ENCODE data around the gene SS18L1.

Gene SS18L1

DNA sequence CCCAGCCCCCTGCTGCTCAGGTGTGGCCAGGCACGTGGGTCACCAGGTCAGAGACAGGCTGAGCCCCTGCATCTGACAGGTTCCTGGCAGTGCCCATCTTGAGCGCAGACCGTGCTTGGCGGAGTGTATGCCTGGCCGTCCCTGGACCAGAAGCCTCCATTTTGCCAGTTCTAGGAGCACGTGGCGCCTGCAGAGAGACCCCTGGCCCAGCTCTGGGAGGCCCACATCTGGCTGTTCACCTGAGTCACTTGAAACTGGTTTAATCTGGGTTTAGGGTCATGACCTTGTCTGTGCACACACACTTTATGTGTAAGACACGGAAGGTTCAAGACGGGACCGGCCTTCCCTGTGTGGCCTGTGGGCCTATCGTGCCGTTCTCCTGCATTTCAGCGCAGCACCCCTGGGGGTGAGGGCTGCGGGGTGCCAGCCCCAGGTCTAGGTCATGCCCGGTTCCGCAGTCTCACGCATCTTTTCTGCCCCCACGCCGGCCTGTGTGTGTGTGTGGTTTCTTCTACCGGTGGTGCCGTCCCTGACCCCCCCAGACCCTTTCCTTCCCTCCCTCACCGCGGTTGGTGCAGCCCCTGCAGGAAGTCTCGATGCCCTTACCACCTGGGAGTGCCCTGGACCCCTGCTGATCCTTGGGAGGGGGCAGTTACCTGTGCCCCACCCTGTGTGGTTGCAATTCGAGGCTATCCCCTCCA lies 14.0 kb downstream of the SS18L1 start:
- no peak for DNase-seq

GRCh38 chr20:62158088-62158400 lies 14.5 kb downstream of the SS18L1 start:
- DNase-seq = no peak

DNA sequence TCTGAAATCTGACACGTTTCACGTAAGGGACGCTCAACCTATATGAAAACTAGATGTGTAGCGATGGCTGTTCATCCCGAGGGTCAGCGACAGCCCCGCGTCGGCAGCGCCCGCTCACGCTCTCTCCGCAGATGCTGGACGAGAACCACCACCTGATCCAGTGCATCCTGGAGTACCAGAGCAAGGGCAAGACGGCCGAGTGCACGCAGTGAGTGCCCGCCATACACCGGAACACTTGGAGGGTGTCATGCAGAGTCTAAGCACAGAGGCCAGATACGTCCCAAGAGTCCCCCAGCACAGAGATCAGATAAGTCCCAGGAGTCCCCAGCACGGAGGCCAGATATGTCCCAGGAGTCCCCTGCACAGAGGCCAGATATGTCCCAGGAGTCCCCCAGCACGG lies 15.0 kb downstream of the SS18L1 start:
- no peak for DNase-seq

DNA sequence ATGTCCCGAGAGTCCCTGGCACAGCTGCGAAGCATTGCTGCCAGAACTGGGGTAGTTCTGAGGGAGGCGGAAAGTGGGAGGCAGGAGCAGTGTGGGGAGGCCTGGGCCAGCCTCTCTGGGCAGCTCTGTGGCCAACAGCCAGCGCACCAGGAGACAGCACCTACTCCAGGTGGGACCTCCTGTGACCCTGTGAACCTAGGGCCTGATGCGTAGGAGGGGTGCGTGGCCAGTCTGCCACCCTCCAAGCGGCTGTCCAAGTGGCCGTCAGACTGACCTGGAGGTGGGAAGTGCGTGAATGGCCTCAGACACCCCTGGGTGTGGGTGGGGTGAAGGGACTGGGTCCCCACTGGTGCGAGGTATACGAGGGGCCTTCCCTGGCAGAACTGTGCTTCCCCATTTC lies 15.5 kb downstream of the SS18L1 start:
- no peak for DNase-seq

GRCh38 chr20:62159839-62160238 lies 16.3 kb downstream of the SS18L1 start:
- peak; percentile 88 for DNase-seq

- no peak for DNase-seq
These were observed 16.7 kb downstream of the SS18L1 start for GRCh38 chr20:62160253-62160652.

GRCh38 chr20:62160876-62161275 lies 17.3 kb downstream of the SS18L1 start:
- DNase-seq = no peak

DNA sequence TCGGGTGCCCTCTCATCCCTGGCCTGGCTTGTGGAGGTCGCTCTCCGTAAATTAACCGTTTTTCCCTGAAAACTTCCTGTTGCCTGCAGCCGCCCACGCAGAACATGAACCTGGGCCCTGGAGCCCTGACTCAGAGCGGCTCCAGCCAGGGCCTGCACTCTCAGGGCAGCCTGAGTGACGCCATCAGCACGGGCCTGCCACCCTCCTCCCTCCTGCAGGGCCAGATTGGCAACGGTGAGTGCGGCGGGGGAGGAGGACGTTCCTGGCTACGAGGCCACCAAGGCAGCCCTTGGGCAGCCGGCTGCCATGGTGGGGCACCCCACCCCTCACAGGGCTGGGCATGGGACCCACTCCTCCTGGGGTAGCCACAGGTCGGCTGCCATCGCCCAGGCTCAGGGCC lies 17.8 kb downstream of the SS18L1 start:
- DNase-seq = no peak

GRCh38 chr20:62162765-62163484 lies 19.4 kb downstream of the SS18L1 start:
- DNase-seq = no peak

- no peak for DNase-seq
These were observed 19.9 kb downstream of the SS18L1 start for GRCh38 chr20:62163485-62163865.

DNA sequence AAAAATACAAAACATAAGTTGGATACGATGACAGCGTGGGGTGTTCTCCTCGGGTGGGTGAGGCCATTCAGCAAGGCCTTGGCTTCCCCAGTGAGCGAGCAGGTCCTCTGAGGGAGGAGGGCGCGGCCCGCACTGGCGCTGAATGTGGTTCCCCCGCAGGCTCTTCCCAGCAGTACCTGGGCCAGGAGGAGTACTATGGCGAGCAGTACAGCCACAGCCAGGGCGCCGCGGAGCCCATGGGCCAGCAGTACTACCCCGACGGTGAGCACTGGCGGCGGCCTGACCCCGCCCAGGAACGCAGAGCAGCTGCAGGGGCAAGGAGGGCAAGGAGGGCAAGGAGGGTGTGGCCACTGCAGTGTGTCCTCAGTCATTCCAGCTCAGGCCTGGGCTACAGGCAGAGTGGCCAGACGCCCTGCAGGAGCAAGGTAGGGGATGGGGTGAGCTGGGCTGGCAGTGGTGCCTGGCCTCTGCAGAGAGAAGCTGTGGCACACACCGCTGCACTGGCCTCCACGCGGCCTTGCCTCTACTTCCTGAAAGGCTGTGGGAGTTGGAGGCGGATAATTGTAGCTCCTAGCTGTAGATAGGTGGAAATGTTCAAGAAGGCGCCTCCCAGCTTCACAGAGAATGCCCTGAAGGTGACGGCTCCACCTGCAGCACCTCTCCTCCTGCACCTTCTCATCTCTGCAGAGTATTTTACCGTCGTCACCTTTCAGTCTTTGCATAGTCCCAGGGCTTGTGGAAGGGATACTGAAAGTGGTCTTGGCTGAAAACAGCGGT lies 20.6 kb downstream of the SS18L1 start:
- DNase-seq = no peak

GRCh38 chr20:62164879-62165761 lies 21.6 kb downstream of the SS18L1 start:
- no peak for DNase-seq

GRCh38 chr20:62165762-62166399 lies 22.3 kb downstream of the SS18L1 start:
- DNase-seq = no peak

DNA sequence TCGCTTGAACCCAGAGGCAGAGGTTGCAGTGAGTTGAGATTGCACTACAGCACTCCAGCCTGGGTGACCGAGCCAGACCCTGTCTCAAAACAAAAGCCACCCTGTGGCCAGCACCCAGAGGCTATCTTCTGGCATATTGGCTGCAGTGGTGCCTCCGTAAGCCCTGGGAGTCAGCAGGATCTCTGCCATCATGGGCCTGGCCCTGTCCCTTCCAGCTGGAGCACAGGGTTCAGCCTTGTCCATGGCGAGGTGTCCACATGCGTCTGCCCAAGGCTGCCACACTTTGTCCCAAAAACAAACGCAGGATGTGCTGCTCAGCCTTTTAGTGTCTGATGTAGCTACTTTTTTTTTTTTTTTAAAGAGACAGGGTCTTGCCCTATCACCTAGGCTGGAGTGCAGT lies 23.9 kb downstream of the SS18L1 start:
- no peak for DNase-seq

GRCh38 chr20:62168061-62168460 lies 24.5 kb downstream of the SS18L1 start:
- no peak for DNase-seq

DNA sequence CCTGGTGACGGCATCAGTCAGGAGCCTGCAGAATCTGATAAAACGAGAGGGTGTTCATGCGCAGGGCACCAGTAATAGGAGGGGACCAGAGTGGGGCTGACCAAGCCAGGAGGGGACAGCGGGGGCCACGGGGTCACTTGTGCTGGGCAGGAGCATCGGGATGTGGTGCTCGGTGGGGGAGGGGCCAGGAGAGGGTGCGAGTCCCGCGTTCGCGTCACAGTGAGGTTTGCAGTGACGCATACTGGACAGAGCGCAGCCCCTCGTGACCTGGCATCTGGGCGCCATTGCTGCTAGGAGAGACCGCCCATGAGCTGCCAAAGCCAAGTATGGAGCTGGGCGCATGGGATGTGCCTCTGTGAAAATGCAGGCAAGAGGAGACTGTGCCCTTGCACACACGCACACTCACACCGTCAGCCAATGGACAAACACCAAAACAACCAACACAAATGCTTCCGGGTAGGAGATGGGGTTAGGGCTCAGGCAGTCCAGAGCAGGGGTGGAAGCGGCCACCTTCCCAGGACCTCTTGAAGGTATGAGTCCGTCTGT lies 25.4 kb downstream of the SS18L1 start:
- no peak for DNase-seq

GRCh38 chr20:62170536-62170935 lies 27.0 kb downstream of the SS18L1 start:
- DNase-seq = no peak

GRCh38 chr20:62171245-62171644 lies 27.7 kb downstream of the SS18L1 start:
- DNase-seq = no peak

DNA sequence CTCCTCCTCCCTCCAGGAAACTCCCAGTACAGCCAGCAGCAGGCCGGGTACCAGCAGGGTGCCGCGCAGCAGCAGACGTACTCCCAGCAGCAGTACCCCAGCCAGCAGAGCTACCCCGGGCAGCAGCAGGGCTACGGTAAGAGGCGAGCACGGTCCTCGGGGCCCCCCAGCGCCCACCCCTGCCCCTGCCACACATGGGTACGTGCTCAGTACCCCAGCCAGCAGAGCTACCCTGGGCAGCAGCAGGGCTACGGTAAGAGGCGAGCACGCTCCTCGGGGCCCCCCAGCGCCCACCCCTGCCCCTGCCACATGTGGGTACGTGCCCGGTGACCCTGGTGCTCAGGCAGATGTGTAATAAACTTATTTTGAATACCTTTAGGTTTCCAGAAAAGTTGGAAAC lies 29.1 kb downstream of the SS18L1 start:
- no peak for DNase-seq

GRCh38 chr20:62174021-62174804 lies 30.6 kb downstream of the SS18L1 start:
- DNase-seq = no peak

DNA sequence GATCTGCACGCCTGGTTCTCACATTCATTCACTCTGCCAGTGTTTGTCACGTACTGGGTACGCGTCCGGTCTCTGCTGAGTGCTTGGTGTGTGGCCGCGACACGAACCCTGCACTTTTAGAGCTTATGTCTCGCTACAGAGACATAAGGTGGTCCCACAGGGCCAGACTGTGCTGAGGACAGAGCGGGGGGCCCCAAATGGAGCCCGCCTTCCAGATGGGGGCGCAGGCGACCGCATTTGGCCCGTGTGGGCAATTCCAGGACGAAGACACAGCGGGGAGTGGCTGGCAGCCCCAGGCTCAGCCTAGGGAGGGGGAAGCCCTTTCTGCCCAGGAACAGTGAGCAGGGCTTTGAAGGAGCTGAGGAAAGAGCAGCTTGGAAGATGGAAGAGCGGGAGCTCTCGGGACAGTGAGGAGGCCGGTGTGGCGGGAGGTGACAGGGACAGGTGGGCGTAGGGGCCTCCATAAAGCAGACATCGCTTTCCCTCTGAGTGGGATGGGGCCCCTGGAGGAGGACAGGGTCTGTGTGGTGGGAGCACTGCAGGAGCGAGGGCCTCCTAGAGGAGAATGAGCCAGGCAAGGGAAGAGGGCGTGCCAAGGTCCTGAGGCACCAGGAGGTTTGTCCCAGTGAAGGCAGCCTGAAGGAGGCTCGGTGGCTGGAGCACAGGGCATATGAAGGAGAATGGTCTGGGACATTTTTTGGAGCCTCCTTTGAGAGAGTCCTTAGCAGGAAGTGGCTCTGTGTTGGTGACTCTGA lies 31.5 kb downstream of the SS18L1 start:
- DNase-seq = no peak
